Keratinocyte (primary cell): ENCODE measurements around the gene CHMP1B. TPM values are rescaled to one million over a fixed set of nuclear protein-coding genes. Genes with fewer than 3 reads are reported as not detected.

Experiments
- DNase-seq: peaks from one replicate; pipeline ENCODE4 v3.0.0-alpha.2; 2011; ENCODE audit warnings: low read depth, missing footprints, low spot score
- FAIRE-seq: peaks from 2 replicates; lab custom pipeline; 2011; peaks lifted over from hg19 to GRCh38; lab: Jason Lieb, UNC
- H2AFZ ChIP-seq: 2 replicates; pipeline ENCODE4 v1.6.0; 2012; ENCODE audit warnings: low read length, control low read depth, inconsistent platforms; ENCODE audit not compliant: control insufficient read depth
- H3K27ac ChIP-seq: 2 replicates; pipeline ENCODE4 v1.5.1; 2011; ENCODE audit warnings: low read length; ENCODE audit not compliant: control insufficient read depth, insufficient read depth
- H3K27me3 ChIP-seq: 3 replicates; pipeline ENCODE4 v1.6.0; 2011; ENCODE audit warnings: low read length; ENCODE audit not compliant: control insufficient read depth, insufficient read depth; ENCODE audit errors: extremely low read depth
- H3K36me3 ChIP-seq, 2 experiments: 2 replicates in 1 of 2; 3 replicates in 1 of 2; pipeline ENCODE4 v1.5.1; 2011; ENCODE audit warnings: low read length in 2 of 2, mild to moderate bottlenecking in 1 of 2; ENCODE audit not compliant: control insufficient read depth in 2 of 2, insufficient read depth in 2 of 2; ENCODE audit errors: extremely low read depth in 1 of 2
- H3K4me1 ChIP-seq: 3 replicates; pipeline ENCODE4 v1.5.1; 2011; ENCODE audit warnings: low read length; ENCODE audit not compliant: control insufficient read depth, insufficient read depth; ENCODE audit errors: extremely low read depth
- H3K4me2 ChIP-seq: 3 replicates; pipeline ENCODE4 v1.6.0; 2011; ENCODE audit warnings: low read depth, low read length; ENCODE audit not compliant: control insufficient read depth, insufficient read depth; ENCODE audit errors: extremely low read depth
- H3K4me3 ChIP-seq, 3 experiments: fragments of 200-600 bp in 1 of 3; sonication (generic) in 1 of 3; 2 replicates in 2 of 3; 3 replicates in 1 of 3; pipeline ENCODE4 v1.5.1; 2011 to 2016; ENCODE audit warnings: low read length in 3 of 3, mild to moderate bottlenecking in 3 of 3, control low read depth in 2 of 3, inconsistent platforms in 1 of 3, low read depth in 1 of 3, mixed read lengths in 1 of 3, mixed run types in 1 of 3, moderate library complexity in 1 of 3; ENCODE audit not compliant: control insufficient read depth in 2 of 3, insufficient read depth in 2 of 3; ENCODE audit errors: extremely low read depth in 1 of 3
- H3K79me2 ChIP-seq: 2 replicates; pipeline ENCODE4 v1.6.0; 2012; ENCODE audit warnings: low read length; ENCODE audit not compliant: control insufficient read depth, insufficient read depth
- H3K9ac ChIP-seq: 3 replicates; pipeline ENCODE4 v1.6.0; 2011; ENCODE audit warnings: low read length; ENCODE audit not compliant: control insufficient read depth, insufficient read depth; ENCODE audit errors: extremely low read depth
- H3K9me1 ChIP-seq: 3 replicates; pipeline ENCODE4 v1.6.0; 2011; ENCODE audit warnings: low read length; ENCODE audit not compliant: control insufficient read depth, insufficient read depth; ENCODE audit errors: extremely low read depth
- H3K9me3 ChIP-seq: 2 replicates; pipeline ENCODE4 v1.5.1; 2012; ENCODE audit warnings: low read depth, low read length; ENCODE audit not compliant: control insufficient read depth
- H4K20me1 ChIP-seq: 3 replicates; pipeline ENCODE4 v1.6.0; 2011; ENCODE audit warnings: low read length; ENCODE audit not compliant: control insufficient read depth, insufficient read depth; ENCODE audit errors: extremely low read depth
- CTCF ChIP-seq, 3 experiments: IDR thresholded peaks in 1 of 3; conservative IDR thresholded peaks in 1 of 3; optimal IDR thresholded peaks in 1 of 3; 2 replicates in 2 of 3; 3 replicates in 1 of 3; pipeline versions ENCODE3 to v1.5.1; 2011; ENCODE audit warnings: low read length in 3 of 3, mild to moderate bottlenecking in 3 of 3, moderate library complexity in 2 of 3, control low read depth in 1 of 3, inconsistent platforms in 1 of 3; ENCODE audit not compliant: insufficient read depth in 2 of 3; ENCODE audit errors: extremely low read depth in 1 of 3
- EZH2 ChIP-seq: IDR thresholded peaks from one replicate; pipeline ENCODE4 v1.6.1; 2012; ENCODE audit warnings: inconsistent platforms, mild to moderate bottlenecking, low read length, moderate library complexity
- dilution Hi-C: fragments of 300-500 bp; cut with MboI; formaldehyde crosslinking; loops from one replicate; pipeline ENCODE4 v1.7.0; 2020; ENCODE audit warnings: low sequenced_read_pairs; ENCODE audit not compliant: extremely low pct_ligation_motif_present
- polyA plus RNA-seq, 5 experiments: library from polyadenylated mRNA; depleted of rRNA in 3 of 5; stranded (reverse) in 3 of 5; stranded (forward) in 1 of 5; unstranded in 1 of 5; fragments of >200 nt; gene quantifications; 1 replicate in 1 of 5; 2 replicates in 3 of 5; 3 replicates in 1 of 5; pipeline versions ENCODE4 v1.2.1 to v1.2.3, GENCODE V29; 2011 to 2012; ENCODE audit warnings: missing spikeins in 2 of 5, low read depth in 1 of 5, low replicate concordance in 1 of 5

CHMP1B gene
- polyA plus RNA-seq, 1 donor (not counting 4 experiments of a cell fraction or from before 2014, with no cell fraction given), result 54.7 TPM

GRCh38 chr18:11842562-11842961, 8.7 kb upstream of the CHMP1B start:
- Histone ChIP-seq H3K4me1 (no peaks in the 10 kb centered on the region), H3K27me3 (no peaks in the 10 kb centered on the region), H3K79me2 (no peaks in the 10 kb centered on the region), H3K4me3 (no peak overlapping the region), H3K9me1 (no peaks in the 10 kb centered on the region), H3K4me2 (no peak overlapping the region), H3K36me3 (no peaks in the 10 kb centered on the region), H3K9ac (no peak overlapping the region), H3K27ac (no peak overlapping the region), H2AFZ (no peak overlapping the region), H3K9me3 (no peaks in the 10 kb centered on the region), H4K20me1 (no peaks in the 10 kb centered on the region)
- TF ChIP-seq EZH2 (no peak), CTCF (optimal IDR thresholded peaks at IDR 0.05 in 1 of 3, IDR thresholded peaks at IDR 0.05 in 1 of 3, conservative IDR thresholded peaks at IDR 0.05 in 1 of 3; ENCODE audit: extremely low read depth in 1 of 3, insufficient read depth in 2 of 3, low read length in 3 of 3) (no peak)
- dilution Hi-C loops, result no loop called here
- DNase-seq (no peak), FAIRE-seq (no peak)

GRCh38 chr18:11844436-11844835, 6.8 kb upstream of the CHMP1B start:
- H3K27me3 ChIP-seq, result no peaks in the 10 kb centered on the region
- dilution Hi-C loops, result no loop called here
- DNase-seq (no peak), FAIRE-seq (no peak)
- peaks cover under 1% of the 10 kb centered on the region for H3K4me1 ChIP-seq
- H3K79me2 ChIP-seq, result no peaks in the 10 kb centered on the region
- H3K9me1 ChIP-seq, result no peaks in the 10 kb centered on the region
- H3K27ac ChIP-seq, result no peak overlapping the region
- H4K20me1 ChIP-seq, result no peaks in the 10 kb centered on the region
- TF ChIP-seq CTCF (optimal IDR thresholded peaks at IDR 0.05 in 1 of 3, IDR thresholded peaks at IDR 0.05 in 1 of 3, conservative IDR thresholded peaks at IDR 0.05 in 1 of 3; ENCODE audit: extremely low read depth in 1 of 3, insufficient read depth in 2 of 3, low read length in 3 of 3) (no peak), EZH2 (no peak)
- no peaks in the 10 kb centered on the region for H3K9me3 ChIP-seq
- H3K4me2 ChIP-seq, result no peak overlapping the region
- H3K9ac ChIP-seq, result no peak overlapping the region
- no peak overlapping the region for H2AFZ ChIP-seq
- H3K4me3 ChIP-seq, result no peak overlapping the region
- H3K36me3 ChIP-seq, result no peaks in the 10 kb centered on the region
